Coronary artery (tissue), 2 donors: ENCODE measurements around the gene GMDS.

Experiments used
- DNase-seq: peaks from one replicate; pipeline ENCODE4 v3.0.0-alpha.2; 2017; ENCODE audit warnings: low spot score
- H3K27ac ChIP-seq, 2 donors: fragments of 200-600 bp; sonication (generic); one replicate each; pipeline ENCODE4 v1.5.1; 2016 to 2019
- H3K4me3 ChIP-seq: fragments of 200-600 bp; sonication (generic); 2 replicates; pipeline ENCODE4 v1.5.1; 2016; ENCODE audit warnings: mild to moderate bottlenecking, moderate library complexity
- TF ChIP-seq, protein P1 (sequence below): fragments of 200-600 bp; sonication (generic); IDR thresholded peaks from one replicate; pipeline ENCODE4 v1.5.1; 2019; ENCODE audit warnings: antibody characterized with exemption

The GMDS gene

DNA sequence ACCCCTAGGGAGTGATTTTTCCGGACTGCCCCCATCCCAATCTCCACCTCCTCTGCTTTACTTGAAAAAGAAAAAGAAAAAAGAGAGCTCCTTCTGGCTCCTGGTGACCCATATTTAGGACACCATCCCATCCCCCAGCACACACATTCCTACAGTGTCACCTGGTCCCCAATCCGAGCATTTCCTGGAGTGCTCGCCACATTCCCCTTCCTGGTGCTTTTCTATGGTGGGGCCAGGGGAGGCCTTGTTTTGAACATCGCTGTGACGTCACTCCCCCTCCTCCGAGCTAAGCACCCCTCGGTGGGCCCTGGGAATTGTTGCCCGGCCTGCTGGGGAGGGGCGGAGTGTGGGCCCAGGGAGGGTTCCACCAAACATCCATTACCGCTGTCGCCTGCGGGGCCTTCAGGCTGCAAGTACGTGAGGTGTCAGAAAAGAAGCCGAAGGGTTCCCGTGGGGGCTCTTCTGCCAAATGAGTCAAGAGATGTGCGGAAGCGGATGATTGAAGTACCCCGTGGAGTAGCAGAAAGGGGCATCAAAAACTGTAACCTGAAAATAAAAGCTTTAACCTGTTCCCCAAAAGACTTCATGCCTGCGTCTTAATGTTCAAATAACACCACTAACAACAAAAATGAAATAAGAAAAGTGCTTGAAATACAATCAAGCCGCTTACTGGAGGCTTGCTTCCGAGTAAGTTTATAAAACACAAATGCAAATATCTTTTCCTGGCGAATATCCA is 638.5 kb downstream of the GMDS start:
- TF ChIP-seq, protein P1, sequence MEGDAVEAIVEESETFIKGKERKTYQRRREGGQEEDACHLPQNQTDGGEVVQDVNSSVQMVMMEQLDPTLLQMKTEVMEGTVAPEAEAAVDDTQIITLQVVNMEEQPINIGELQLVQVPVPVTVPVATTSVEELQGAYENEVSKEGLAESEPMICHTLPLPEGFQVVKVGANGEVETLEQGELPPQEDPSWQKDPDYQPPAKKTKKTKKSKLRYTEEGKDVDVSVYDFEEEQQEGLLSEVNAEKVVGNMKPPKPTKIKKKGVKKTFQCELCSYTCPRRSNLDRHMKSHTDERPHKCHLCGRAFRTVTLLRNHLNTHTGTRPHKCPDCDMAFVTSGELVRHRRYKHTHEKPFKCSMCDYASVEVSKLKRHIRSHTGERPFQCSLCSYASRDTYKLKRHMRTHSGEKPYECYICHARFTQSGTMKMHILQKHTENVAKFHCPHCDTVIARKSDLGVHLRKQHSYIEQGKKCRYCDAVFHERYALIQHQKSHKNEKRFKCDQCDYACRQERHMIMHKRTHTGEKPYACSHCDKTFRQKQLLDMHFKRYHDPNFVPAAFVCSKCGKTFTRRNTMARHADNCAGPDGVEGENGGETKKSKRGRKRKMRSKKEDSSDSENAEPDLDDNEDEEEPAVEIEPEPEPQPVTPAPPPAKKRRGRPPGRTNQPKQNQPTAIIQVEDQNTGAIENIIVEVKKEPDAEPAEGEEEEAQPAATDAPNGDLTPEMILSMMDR: no peak
- Histone ChIP-seq H3K27ac (peak overlapping the region; percentile 98 to 100), H3K4me3 (peak overlapping the region; percentile 97)
- DNase-seq: peak; percentile 77

DNA sequence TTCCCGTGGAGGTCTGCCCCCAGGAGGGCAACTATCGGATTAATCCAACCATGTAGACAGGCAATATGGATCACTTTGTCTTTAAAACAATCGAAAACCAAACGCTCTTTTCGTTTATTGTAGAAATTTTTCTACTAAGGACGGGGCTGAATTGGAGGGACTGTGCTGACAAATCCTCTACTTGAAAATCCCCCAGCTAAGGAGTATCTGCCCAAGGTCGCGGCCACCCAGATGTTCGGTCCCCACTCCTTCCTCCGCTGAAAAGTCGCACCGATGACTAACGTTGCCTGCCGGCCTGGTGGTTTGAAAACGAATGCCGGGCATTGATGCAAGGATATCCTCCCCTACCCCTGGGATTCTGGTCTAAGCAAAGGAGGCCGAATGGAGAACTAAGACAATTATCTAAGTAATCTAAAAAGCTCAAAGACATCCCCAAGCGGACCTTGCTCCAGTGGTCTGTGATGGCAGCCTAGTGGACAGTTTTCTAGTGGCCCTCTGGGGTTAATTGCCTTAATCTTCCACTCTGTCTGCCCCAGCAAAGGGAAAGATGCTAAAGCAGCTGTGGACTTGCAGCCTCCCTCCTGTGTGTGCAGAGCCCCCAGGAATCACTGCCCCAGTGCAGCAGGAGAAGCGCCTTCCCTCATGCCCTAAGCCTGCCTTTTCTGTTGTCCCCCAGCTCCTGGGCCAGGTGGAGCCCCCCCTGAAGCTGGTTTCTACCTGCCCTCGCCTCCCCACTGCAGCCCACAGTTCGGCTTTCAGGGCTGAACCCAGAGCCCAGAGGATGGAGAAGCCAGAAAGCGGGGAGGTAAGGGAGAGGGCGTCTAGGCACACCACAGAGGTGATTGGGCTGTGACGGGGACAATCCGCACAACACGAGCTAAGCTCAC is 639.3 kb downstream of the GMDS start:
- DNase-seq: peak; percentile 72
- Histone ChIP-seq H3K27ac (peak overlapping the region in 1 of 2 donors; percentile 39), H3K4me3 (no peak overlapping the region)
- TF ChIP-seq, protein P1: no peak

DNA sequence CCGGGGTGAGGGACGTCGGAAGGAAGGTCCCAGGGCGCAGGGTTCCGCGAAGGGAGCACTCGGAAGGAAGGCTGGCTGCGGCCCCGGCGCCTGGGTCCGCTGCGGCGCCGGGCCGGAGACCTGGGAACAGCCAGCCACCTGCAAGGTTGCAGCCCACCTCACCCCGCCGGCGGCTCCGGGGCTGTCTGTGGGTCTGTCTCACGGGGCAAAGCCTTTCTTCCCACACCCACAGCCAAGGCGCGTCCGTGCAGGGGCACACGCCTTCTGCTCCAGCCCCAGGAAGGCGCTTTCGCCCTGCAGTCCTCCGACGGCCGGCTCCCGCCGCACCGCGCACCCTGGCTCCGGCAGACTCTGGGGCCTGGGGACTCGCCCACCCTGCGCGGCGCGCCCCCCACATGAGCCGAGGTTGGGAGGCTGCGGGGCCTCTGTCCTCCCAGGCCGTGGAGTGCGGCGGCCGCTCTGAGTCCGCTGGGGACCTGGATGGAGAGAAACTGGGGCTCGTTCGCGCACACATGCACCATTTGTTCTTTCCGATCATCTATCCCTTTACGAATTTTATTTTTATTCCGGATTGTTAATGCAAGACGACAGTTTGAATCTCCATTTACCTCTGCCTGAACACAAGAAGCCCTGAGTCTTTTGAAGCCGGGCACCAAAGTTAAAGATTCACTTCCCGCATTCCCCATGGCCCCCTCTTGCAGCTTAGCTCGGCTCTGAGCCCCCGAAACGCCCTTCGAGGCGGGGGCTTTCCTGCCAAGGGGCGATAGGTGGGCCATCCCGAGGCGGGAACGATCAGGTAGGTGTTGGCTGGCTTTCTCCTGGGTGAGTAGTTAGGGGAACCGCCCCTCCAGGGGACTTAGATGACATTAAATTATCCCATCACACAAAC is 640.2 kb downstream of the GMDS start:
- peak overlapping the region; percentile 71 for H3K4me3 ChIP-seq
- H3K27ac ChIP-seq: peak overlapping the region; percentile 86 to 87
- TF ChIP-seq, protein P1: no peak
- DNase-seq: peak; percentile 75

DNA sequence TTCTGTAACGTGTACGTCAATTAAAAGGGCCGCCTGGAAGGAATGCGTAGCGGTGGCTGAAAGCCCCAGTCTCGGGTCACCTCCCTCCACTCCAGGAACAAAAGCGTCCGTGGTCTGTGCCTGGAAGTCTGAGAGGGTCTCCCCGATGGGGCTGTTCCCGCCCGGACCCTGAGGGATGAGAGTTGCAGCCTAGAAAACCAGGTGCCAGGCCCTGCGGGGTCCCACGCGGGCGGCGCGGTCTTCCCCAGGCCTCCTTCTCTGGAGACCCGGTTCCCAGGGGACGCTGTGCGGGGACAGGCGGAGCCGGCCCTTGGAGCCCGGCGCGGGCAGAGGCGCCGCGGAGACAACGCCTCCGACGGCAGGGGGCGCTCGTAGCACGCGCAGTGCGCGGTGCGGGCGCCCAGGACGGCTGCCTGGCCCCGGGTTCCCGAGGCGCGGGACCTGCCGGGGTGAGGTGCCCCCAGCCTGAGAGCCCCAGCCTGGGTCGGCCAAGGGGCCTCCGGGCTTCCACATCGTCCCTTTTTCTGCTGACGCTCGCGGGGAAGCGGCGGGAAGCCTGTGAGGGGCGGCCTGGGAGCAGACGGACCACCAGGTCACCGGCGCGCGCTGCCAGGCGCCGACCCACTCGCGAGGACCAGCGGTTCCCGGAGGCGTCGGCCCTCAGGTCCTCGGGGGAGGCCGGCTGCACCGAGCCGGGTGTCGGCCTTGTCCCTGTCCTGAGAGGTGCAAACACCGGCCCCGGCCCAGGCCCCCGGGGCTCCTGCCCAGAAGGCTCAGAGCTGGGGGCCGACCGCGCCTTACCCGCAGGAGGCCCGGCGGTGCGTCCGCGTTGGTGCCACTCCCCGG is 641.0 kb downstream of the GMDS start:
- Histone ChIP-seq H3K27ac (peak overlapping the region; percentile 86 to 87), H3K4me3 (peak overlapping the region; percentile 71)
- DNase-seq: peak; percentile 88
- TF ChIP-seq, protein P1: peak; percentile 98

DNA sequence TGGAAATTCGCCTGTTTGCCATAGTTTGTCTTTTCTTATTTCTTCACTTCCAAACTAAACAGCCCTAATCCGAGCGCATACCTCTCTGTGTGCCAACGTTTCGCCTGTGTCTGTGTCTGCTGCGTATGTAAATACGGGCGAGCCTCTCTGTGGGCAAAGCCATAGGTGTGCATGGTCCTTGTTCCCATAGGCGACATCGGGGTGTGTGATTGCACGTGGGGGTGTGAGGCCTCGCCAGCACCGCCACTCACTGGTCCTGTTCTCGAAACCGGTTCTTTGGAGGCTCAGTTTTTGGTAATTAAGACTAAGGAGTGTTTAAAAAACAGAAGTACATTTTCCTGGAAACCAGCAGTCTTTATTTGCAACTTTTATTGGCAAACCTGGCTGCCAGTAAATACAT is 641.7 kb downstream of the GMDS start:
- DNase-seq: peak; percentile 76
- Histone ChIP-seq H3K4me3 (peak overlapping the region; percentile 71), H3K27ac (peak overlapping the region; percentile 86 to 87)
- TF ChIP-seq, protein P1: no peak
